HK-2 (cell line): ENCODE data around the gene TAS2R7.
"Not testable (repeated sequence)": the region's sequence is repeated elsewhere in the genome, so short reads cannot be mapped to it uniquely, and the experiment has no call there.

ENCODE experiments used
- DNase-seq: peaks from one replicate; pipeline ENCODE4 v3.0.0-alpha.2; 2018; ENCODE audit not compliant: unreplicated experiment

The TAS2R7 gene, protein sequence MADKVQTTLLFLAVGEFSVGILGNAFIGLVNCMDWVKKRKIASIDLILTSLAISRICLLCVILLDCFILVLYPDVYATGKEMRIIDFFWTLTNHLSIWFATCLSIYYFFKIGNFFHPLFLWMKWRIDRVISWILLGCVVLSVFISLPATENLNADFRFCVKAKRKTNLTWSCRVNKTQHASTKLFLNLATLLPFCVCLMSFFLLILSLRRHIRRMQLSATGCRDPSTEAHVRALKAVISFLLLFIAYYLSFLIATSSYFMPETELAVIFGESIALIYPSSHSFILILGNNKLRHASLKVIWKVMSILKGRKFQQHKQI

DNA sequence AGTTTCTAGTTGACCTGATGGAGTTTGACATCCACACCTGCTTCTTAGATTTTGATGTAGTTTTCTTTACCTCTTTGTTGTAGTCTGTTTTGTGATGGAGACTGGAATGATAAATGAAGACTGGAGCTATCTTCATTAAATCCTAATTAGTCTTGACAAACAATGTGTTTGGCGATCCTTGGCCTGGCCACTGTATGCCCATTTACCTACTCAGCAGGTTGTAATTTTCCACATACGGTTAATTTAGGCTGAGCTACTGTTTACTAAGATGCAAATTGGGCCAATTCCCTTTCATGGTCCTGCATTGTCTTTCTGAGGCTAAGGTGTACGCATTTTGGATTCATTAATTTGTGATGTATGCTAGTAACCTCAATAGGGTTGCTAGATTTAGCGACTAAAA, at the start of gene TAS2R7:
Gene TAS2R7, minus strand, starts transcription at position 41 of the 400 bp plus-strand sequence. CDS start 57 bp downstream, outside the sequence.
- no peak for DNase-seq

DNA sequence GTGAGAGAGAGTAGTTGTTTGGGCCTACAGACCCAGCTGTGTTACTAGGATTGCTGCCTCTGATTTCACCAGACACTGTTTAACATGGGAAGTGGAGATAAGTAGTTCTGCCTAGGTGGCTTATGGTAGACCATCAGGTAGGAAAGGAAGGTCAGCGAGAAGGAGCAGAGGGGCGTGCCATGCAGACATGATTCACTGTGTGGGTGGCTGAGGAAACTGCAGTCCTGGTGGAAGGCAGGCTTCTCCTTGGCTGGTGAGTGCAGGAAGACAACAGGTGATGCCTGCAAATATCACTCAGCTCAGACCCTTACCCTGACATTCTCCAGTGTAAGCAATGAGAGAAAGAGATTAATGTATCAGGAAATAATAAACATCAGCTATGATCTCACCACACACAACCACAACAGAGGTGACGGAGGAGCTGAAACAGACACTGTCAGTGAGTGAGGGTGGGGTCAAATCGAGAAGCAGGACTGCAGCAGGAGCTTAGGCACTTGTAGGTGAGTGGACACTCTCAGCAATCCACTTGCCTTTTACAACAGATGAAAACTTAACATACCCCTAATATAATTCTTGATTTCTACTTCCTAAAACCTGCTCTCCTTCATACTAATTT, 48.9 kb upstream of the TAS2R7 start:
- DNase-seq = no peak

DNA sequence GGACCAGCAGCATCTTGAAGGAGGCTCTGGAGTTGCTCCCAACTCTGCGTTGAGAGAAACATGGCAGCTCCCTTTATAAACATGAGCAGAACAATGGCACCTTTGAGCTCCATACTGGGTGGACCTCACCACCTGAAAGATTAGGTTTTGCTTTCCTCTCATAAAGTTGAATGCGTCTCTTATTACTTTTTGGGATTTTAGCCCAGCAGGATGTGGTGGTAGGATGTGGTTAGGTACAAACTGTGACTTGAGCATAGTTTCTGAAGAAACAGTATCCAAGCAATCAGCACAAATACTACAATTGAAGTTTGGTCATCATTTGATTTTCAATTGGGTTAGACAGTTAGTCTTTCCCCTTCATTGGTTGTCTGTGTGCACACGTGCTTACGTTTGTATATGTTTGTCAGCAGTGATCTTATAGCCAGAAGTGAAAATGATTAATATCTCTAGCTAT, 47.0 kb upstream of the TAS2R7 start, which contains the start of gene PRR4:
Gene PRR4, minus strand, starts transcription at position 51 of the 454 bp plus-strand sequence. Its CDS starts 38 bp downstream, at position 13.
- DNase-seq = no peak

DNA sequence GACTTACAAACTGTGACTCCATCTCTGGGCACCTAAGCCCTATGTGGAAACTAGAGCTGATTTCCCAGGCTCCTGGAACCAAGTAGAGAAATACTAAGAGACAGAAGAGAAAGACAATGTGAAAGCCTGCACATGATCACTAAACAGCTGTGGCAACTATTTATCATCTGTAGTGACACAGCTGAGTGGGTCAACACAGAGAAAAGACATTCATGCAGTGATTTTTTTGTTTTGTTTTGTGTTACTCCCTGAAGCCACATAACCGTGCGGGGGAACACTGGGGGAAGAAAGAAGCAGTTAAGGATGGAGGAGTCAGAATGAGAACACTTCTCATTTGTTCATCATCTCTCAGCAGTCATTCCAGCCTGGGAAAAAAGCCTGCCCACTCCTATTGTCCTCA, 45.3 kb upstream of the TAS2R7 start:
- DNase-seq = no peak

GRCh38 chr12:10842862-10843261, 40.4 kb upstream of the TAS2R7 start:
- no peak for DNase-seq

GRCh38 chr12:10838461-10838860, 36.0 kb upstream of the TAS2R7 start:
- no peak for DNase-seq

- no peak for DNase-seq
Observed at GRCh38 chr12:10829994-10830393, 27.6 kb upstream of the TAS2R7 start.

DNA sequence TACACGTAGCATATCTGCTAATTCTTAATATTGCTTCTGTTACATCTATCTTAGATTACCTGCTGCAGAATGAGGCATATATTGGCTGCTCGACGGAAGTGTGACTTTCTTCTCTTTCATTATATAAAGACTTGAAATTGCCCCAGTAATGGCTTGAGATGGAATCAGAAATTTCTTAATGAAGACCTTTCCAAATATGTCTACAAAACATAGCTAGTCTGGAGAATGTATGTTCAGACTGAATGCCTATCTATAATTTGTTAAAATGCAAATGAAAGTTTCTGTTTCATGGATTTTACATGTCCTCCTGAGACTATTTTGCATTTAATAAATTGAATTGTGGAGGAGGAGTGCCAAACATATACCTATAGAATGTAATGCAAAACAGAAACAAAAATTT, 23.8 kb upstream of the TAS2R7 start, which contains the start of gene TAS2R10:
Gene TAS2R10, minus strand, starts transcription at position 101 of the 400 bp plus-strand sequence. Its CDS starts 89 bp downstream, at position 12.
- no peak for DNase-seq

DNA sequence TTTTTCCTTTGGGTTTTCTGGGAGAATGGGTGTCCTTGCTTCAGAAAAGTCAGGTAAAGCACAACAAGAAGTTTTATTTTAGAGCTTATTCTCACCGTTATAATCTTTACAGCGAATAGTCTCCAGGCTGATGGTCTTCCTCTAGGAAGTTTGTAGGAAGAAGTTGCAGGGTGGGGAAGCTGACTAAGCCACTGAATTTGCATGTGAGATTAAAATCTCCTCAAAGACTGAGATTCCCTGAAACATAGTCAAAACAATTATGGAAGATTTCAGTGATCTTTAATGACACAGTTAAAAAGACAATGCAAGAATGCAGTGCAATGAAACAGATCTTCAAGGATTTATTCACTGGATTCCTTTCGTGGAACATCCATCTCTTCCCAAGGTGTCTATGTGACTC, 22.5 kb upstream of the TAS2R7 start:
- no peak for DNase-seq

DNA sequence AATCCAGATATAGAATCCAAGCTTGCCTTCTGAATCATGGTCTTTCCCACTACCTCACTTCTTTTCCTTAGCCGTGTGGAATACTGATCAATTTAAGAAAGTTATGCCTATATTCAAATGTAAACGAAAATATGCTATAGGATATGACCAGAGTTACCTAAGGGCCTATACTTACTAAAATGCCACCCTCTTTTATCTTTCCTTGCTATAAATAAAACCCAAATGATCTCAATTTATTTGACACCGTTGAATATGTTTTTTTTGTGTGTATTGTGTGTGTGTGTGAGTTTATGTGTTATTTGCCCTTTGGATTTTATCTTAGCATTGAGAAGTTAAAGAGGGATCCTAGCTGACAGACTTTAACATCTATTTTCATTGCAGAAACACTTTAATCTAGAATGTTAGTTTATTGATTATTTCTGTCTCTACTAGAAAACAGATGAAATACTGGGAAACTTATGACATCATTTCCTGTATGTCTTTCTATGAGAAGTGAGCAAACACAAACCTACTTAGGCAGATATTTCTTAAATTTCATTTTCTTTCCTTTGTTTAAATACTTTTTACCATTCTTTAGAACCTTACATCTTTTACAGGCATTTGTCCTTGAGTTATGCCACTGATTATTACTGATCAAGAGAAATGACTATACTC, 9.6 kb upstream of the TAS2R7 start:
- DNase-seq = no peak

GRCh38 chr12:10810068-10810467, 7.6 kb upstream of the TAS2R7 start, which contains the start of gene TAS2R9:
TSS of gene TAS2R9 (minus strand) at chr12:10810168. CDS start at chr12:10810075, 93 bp downstream.
- no peak for DNase-seq

DNA sequence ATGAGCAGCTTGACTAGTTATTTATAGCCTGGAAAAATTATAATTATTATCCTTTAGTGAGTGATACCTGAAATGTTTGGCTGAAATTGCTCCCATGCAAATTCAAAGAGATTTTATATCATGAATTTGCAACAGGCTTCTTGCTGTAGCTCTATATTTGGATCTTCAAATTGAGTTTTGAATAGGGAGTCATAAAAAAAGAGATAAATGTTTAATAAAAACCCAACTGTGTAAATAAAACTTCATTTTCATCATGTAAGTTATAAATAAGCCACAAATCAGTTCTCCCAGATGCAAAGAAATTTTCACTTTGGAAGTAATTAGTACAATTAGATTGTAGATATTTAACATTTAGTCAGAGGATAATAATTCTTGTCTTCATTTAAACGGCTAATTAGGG, 4.8 kb upstream of the TAS2R7 start, which contains the start of gene TAS2R8:
Gene TAS2R8, minus strand, starts transcription at position 101 of the 400 bp plus-strand sequence. CDS start 306 bp downstream, outside the sequence.
- DNase-seq = no peak

- DNase-seq = no peak
Observed at GRCh38 chr12:10801741-10802140, 686 bp downstream of the TAS2R7 start.

DNA sequence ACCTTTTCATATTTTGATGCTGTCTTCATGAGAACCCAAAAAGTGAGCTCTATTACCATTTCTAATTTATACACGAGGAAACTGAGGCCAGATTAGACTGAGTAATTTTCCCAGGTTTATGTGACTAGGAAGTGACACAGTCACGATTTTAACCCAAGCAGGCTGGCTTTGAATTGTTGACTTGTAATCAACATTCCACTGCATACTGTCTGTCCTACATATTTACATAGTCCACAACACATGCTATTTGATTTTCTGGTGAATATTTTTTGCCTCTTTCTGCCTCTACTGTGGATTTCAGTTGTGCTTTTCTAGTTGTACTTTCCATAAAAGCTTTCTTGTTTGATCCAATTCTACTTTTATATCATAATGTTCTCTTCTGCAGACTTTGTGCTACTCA, 8.2 kb downstream of the TAS2R7 start:
- DNase-seq = no peak

DNA sequence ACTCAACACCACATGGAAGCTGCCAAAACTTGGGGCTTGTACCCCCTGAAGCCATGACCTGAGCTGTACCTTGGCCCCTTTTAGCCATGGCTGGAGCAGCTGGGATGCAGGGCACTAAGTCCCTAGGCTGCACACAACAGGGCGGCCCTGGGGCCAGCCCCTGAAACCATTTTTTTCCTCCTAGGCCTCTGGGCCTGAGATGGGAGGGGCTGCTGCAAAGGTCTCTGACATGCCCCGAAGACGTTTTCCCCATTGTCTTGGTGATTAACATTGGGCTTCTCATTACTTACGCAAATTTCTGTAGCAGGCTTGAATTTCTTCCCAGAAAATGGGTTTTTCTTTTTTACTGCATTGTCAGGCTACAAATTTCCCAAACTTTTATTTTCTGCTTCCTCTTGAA, 10.7 kb downstream of the TAS2R7 start:
- not testable (repeated sequence) for DNase-seq

DNA sequence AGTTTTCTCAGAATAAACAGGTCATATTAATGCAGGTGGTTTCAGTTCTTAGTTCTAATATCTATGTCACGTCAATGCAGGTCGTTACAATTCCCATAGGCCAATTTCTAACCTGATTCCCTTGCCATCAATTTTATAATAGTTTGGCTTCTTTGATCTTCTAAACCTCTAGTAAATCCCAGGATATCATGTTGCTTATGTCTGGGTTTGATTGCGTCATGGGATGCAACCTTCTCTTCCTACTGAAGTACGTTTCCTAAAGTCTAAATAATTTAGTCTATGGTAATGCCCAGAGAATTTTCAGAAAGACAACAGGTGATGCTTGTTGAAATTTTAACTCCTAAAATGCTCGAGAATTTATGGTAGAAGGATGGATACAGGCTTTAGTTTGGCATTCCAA, 19.2 kb downstream of the TAS2R7 start:
- DNase-seq = no peak

DNA sequence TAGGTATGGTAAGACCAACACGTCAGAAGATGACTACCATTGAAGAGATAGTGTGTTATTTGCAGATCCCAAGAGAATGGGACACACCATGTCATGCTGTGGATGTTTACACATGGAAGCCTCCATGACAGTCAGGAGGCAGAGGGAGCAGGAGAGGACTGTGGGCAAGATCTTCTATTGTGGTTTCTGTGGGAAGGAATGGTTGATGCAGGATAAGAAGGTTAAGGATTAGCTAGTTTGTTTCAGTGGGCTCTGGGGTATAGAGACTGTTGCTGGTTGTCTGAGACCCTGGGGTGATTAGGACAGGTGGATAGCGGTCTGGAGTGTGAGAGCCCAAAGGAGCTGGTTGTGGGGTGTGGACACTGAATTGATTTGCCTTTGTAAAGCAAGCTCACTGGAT, 23.3 kb downstream of the TAS2R7 start:
- DNase-seq = no peak

GRCh38 chr12:10771132-10771733, 31.2 kb downstream of the TAS2R7 start:
- no peak for DNase-seq

DNA sequence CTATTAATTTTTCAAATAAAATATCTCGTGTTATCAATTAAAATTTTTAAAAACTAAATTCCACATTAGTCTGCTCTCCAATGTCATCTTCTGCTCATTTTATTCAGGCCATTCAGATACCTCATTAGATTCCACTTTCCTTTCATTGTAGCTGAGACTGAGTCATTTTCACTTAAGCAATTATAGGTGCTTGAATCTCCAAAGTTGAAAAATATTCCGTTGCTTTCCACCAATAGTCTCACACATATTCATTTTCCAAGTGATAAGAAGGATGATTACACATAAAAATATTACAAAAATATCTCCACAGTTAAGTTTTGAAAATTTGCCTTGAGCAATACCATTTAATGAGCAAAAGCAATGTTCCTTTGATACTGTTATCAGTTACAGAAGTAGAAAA, 42.8 kb downstream of the TAS2R7 start:
- no peak for DNase-seq

DNA sequence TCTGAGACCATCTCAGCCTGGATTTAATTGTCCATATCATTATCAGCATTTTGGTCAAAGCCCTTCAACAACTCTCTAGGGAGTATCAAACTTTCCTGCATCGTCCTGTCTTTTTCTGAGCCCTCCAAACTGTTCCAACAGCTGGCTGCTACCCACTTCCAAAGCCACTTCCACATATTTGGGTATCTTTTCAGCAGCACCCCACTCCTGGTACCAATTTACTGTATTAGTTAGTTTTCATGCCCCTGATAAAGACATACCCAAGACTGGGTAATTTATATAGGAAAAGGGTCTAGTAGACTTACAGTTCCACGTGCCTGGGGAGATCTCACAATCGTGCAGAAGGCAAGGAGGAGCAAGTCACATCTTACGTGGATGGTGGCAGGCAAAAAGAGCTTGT, 46.2 kb downstream of the TAS2R7 start:
- DNase-seq = no peak

DNA sequence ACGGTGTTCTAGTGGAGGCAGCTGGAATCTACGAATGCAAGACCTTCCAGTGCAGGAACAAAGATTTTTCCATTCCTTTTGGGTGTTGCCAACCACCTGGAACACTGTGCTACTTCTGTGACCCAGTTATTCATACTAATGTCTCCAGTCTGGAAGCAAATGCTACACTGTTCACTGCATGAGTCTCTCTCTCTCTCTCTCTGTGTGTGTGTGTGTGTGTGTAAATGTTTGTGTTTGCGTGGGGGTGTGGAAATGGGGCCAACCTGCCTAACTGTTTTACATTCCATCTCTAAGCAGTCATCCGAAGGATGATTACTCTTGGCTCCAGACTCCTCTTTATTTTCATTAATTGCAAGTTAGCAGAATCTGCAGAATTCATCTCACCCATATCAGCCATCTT, 49.4 kb downstream of the TAS2R7 start:
- no peak for DNase-seq
